ENCODE measurements around the gene TAF1B. TPM values are rescaled to one million over a fixed set of nuclear protein-coding genes. Genes with fewer than 3 reads are reported as not detected.
A peak's percentile ranks its signal among the peaks of the same experiment; 100 is the strongest.

Gene TAF1B
- total RNA-seq, 1 experiment from 2014 or later, result 29.9 TPM

GRCh38 chr2:9815844-9816279 is 27.4 kb upstream of the TAF1B start:
- no peak for TF ChIP-seq CTCF (conservative IDR thresholded peaks at IDR 0.05)
- Histone ChIP-seq H3K27me3 (ENCODE audit: insufficient read depth, low read length) (0 out of 2 replicates have a peak, but pooled peaks cover 2% of the 10 kb centered on the region), H3K4ac (ENCODE audit: low read depth, low read length) (no peak overlapping the region), H4K5ac (ENCODE audit: insufficient read length, low read depth, low read length) (no peak overlapping the region), H3K4me2 (ENCODE audit: insufficient read depth, insufficient read length, low read length) (no peak overlapping the region), H2BK120ac (ENCODE audit: low read depth, low read length, poor library complexity, severe bottlenecking) (no peak overlapping the region), H2BK12ac (ENCODE audit: insufficient read length, low read depth, low read length) (no peak overlapping the region), H3K9ac (ENCODE audit: extremely low read depth, insufficient read length, low read length) (no peak overlapping the region), H2BK15ac (ENCODE audit: low read depth, low read length) (no peak overlapping the region), H3T11ph (ENCODE audit: low read length) (no peak overlapping the region), H2AFZ (ENCODE audit: low read length) (no peak overlapping the region), H2AK5ac (ENCODE audit: insufficient read length, low read length) (no peak overlapping the region), H3K79me1 (ENCODE audit: insufficient read depth, low read depth, low read length, poor library complexity, severe bottlenecking) (no peaks in the 10 kb centered on the region), H2BK20ac (ENCODE audit: low read depth, low read length, poor library complexity, severe bottlenecking) (no peak overlapping the region), H4K8ac (replicated peaks; ENCODE audit: insufficient read length, low read depth, low read length) (no peak overlapping the region), H4K20me1 (ENCODE audit: control insufficient read depth, insufficient read depth, insufficient read length) (no peaks in the 10 kb centered on the region), H4K91ac (ENCODE audit: insufficient read length, low read depth, low read length) (no peak overlapping the region), H3K18ac (ENCODE audit: insufficient read length, low read depth, low read length) (no peak overlapping the region), H3K56ac (ENCODE audit: insufficient read length, low read depth, low read length) (no peak overlapping the region), H3K79me2 (ENCODE audit: insufficient read depth, low read length) (no peaks in the 10 kb centered on the region), H3K4me1 (ENCODE audit: insufficient read depth, low read length) (no peaks in the 10 kb centered on the region), H3K14ac (ENCODE audit: insufficient read depth, low read length) (no peak overlapping the region), H3K23me2 (ENCODE audit: insufficient read length, low read depth, low read length, poor library complexity, severe bottlenecking) (no peaks in the 10 kb centered on the region), H3K27ac (ENCODE audit: insufficient read length, low read depth, low read length) (no peak overlapping the region), H3K23ac (ENCODE audit: insufficient read length, low read depth, low read length) (no peak overlapping the region), H2BK5ac (ENCODE audit: insufficient read length, low read length) (no peak overlapping the region), H3K9me3 (ENCODE audit: control insufficient read depth, low read depth, low read length) (no peaks in the 10 kb centered on the region)
- Mint-ChIP-seq H3K4me1 (peaks cover 12 to 14% of the 10 kb centered on the region in 2 experiments), H3K9me3 (0 out of 5 replicates have a peak, but pooled peaks cover 0 to 2% of the 10 kb centered on the region in 2 experiments), H3K4me3 (no peak overlapping the region), H3K36me3 (ENCODE audit: insufficient read depth in 1 of 3, low read depth in 3 of 3) (no peaks in the 10 kb centered on the region), H3K27ac (0 out of 7 replicates have a peak overlapping the region, but pooled peaks of 1 of the 3 experiments have one; percentile 28), H3K27me3 (ENCODE audit: low read depth) (peaks cover 3% of the 10 kb centered on the region)
- WGBS (ENCODE audit: extremely low coverage, insufficient read length, low lambda C conversion rate), result no CpG with 5 or more reads among the region's 17 CpGs
- DNase-seq, result no peak
